Stimulated activated CD8-positive, alpha-beta memory T cell treated with anti-CD3 and anti-CD28 coated beads, Interleukin-4, amount 100 ng/mL, for 1 hour (primary cell): ENCODE measurements around the gene SCG2.

Experiments used
- DNase-seq, 2 donors: peaks; one replicate each; pipeline ENCODE4 v3.0.0-alpha.2; 2020; ENCODE audit warnings: low read depth in 2 of 2, low spot score in 1 of 2

SCG2 gene

DNA sequence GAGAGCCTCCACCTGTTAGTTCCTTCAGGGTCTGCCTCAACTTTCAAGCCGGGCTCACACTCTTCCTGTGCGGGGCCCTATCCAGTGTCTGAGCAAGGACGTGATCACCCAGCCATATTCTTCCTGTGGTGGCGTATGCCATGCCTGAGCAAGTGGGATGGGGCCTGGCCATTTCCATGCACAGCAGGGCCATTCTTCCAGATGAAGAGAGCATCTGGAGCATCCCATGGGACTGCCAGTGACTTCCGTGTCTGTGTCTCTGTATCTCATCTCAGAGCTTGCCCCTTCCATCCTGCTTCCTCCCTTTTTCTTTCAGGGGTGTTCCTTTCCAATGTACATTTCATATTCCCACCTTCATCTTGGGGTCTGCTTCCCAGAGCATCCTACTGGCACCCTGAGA lies 20.2 kb downstream of the SCG2 start:
- DNase-seq: no peak

GRCh38 chr2:223580951-223581350 lies 21.2 kb downstream of the SCG2 start:
- DNase-seq: no peak

GRCh38 chr2:223578846-223579245 lies 23.3 kb downstream of the SCG2 start:
- no peak for DNase-seq

DNA sequence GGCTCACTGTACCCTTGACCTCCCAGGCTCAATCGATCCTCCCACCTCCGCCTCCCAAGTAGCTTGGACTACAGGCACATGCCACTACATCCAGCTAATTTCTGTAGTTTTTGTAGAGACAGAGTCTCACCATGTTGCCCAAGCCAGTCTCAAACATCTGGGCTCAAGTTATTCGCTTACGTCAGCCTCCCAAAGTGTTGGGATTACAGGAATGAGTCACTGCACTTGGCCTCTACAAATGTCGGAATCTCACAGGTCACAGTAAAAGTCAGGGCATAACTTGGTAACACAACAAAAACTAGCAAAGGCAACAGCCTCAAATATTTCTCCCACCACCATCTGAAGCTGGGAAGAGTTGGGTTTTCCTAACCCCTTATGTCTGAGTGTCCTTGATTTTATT lies 25.3 kb downstream of the SCG2 start:
- no peak for DNase-seq

- no peak for DNase-seq
These were observed 31.4 kb downstream of the SCG2 start for GRCh38 chr2:223570784-223571183.

GRCh38 chr2:223566396-223566795 lies 35.8 kb downstream of the SCG2 start:
- DNase-seq: no peak

- DNase-seq: no peak
These were observed 38.7 kb downstream of the SCG2 start for GRCh38 chr2:223563462-223563861.

GRCh38 chr2:223562078-223562477 lies 40.1 kb downstream of the SCG2 start:
- no peak for DNase-seq

- DNase-seq: no peak
These were observed 41.3 kb downstream of the SCG2 start for GRCh38 chr2:223560749-223561435.

DNA sequence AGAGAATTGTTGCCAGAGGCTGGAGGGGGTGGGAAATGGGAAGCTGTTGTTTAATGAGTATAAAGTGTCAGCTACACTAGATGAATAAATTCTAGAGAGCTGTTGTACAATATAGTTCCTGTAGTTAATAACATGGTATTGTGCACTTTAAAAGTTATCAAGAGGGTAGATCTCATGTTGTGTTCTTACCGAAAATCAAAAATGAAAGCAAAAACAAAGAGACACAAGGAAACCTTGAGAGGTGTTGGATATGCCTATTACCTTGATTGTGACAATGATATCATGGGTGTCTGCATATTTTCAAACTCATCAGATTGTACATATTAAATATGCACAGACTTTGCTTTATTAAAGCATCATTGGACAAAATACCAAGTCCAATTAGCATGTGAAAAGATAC lies 43.2 kb downstream of the SCG2 start:
- DNase-seq: no peak

- no peak for DNase-seq
These were observed 47.2 kb downstream of the SCG2 start for GRCh38 chr2:223554923-223555322.

GRCh38 chr2:223549215-223549614 lies 52.9 kb downstream of the SCG2 start:
- DNase-seq: no peak

- no peak for DNase-seq
These were observed 54.0 kb downstream of the SCG2 start for GRCh38 chr2:223548194-223548593.
